Measurements from ENCODE around the gene SOX11. TPM values are rescaled to one million over a fixed set of nuclear protein-coding genes. Genes with fewer than 3 reads are reported as not detected.
A peak's percentile ranks its signal among the peaks of the same experiment; 100 is the strongest.

Gene SOX11
- total and polyA plus RNA-seq, 2 of the 8 experiments (the other 6 are each of a cell fraction or from before 2014, with no cell fraction given), result 9.0 to 55.6 TPM

GRCh38 chr2:5690286-5690685, 1.9 kb upstream of the SOX11 start (continued):
- TF ChIP-seq, protein P1, sequence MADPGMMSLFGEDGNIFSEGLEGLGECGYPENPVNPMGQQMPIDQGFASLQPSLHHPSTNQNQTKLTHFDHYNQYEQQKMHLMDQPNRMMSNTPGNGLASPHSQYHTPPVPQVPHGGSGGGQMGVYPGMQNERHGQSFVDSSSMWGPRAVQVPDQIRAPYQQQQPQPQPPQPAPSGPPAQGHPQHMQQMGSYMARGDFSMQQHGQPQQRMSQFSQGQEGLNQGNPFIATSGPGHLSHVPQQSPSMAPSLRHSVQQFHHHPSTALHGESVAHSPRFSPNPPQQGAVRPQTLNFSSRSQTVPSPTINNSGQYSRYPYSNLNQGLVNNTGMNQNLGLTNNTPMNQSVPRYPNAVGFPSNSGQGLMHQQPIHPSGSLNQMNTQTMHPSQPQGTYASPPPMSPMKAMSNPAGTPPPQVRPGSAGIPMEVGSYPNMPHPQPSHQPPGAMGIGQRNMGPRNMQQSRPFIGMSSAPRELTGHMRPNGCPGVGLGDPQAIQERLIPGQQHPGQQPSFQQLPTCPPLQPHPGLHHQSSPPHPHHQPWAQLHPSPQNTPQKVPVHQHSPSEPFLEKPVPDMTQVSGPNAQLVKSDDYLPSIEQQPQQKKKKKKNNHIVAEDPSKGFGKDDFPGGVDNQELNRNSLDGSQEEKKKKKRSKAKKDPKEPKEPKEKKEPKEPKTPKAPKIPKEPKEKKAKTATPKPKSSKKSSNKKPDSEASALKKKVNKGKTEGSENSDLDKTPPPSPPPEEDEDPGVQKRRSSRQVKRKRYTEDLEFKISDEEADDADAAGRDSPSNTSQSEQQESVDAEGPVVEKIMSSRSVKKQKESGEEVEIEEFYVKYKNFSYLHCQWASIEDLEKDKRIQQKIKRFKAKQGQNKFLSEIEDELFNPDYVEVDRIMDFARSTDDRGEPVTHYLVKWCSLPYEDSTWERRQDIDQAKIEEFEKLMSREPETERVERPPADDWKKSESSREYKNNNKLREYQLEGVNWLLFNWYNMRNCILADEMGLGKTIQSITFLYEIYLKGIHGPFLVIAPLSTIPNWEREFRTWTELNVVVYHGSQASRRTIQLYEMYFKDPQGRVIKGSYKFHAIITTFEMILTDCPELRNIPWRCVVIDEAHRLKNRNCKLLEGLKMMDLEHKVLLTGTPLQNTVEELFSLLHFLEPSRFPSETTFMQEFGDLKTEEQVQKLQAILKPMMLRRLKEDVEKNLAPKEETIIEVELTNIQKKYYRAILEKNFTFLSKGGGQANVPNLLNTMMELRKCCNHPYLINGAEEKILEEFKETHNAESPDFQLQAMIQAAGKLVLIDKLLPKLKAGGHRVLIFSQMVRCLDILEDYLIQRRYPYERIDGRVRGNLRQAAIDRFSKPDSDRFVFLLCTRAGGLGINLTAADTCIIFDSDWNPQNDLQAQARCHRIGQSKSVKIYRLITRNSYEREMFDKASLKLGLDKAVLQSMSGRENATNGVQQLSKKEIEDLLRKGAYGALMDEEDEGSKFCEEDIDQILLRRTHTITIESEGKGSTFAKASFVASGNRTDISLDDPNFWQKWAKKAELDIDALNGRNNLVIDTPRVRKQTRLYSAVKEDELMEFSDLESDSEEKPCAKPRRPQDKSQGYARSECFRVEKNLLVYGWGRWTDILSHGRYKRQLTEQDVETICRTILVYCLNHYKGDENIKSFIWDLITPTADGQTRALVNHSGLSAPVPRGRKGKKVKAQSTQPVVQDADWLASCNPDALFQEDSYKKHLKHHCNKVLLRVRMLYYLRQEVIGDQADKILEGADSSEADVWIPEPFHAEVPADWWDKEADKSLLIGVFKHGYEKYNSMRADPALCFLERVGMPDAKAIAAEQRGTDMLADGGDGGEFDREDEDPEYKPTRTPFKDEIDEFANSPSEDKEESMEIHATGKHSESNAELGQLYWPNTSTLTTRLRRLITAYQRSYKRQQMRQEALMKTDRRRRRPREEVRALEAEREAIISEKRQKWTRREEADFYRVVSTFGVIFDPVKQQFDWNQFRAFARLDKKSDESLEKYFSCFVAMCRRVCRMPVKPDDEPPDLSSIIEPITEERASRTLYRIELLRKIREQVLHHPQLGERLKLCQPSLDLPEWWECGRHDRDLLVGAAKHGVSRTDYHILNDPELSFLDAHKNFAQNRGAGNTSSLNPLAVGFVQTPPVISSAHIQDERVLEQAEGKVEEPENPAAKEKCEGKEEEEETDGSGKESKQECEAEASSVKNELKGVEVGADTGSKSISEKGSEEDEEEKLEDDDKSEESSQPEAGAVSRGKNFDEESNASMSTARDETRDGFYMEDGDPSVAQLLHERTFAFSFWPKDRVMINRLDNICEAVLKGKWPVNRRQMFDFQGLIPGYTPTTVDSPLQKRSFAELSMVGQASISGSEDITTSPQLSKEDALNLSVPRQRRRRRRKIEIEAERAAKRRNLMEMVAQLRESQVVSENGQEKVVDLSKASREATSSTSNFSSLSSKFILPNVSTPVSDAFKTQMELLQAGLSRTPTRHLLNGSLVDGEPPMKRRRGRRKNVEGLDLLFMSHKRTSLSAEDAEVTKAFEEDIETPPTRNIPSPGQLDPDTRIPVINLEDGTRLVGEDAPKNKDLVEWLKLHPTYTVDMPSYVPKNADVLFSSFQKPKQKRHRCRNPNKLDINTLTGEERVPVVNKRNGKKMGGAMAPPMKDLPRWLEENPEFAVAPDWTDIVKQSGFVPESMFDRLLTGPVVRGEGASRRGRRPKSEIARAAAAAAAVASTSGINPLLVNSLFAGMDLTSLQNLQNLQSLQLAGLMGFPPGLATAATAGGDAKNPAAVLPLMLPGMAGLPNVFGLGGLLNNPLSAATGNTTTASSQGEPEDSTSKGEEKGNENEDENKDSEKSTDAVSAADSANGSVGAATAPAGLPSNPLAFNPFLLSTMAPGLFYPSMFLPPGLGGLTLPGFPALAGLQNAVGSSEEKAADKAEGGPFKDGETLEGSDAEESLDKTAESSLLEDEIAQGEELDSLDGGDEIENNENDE (IDR thresholded peaks at IDR 0.05; ENCODE audit: insufficient replicate concordance, low read length), result peak; percentile 41
- 0 out of 2 replicates have a peak, but pooled peaks have one; percentile 20 for TF ChIP-seq TAF1 (IDR thresholded peaks at IDR 0.05; ENCODE audit: low read depth, low read length)
- TF ChIP-seq TEAD4 (IDR thresholded peaks at IDR 0.05; ENCODE audit: low read depth, low read length), result no peak
